Hematopoietic multipotent progenitor cell treated with erythropoietin and hydrocortisone succinate and interleukin-3 and kit ligand, for 15 days (in vitro differentiated cells): Measurements from ENCODE around the gene RGCC.

Experiments
- DNase-seq: peaks from one replicate; pipeline ENCODE4 v3.0.0-alpha.2; 2015; ENCODE audit warnings: low spot score

Gene RGCC

GRCh38 chr13:41454170-41454569 lies 3.2 kb upstream of the RGCC start:
- DNase-seq, result no peak

- DNase-seq, result no peak
These were observed 1.5 kb upstream of the RGCC start for GRCh38 chr13:41455725-41456419.

GRCh38 chr13:41457589-41458186 lies 338 bp downstream of the RGCC start:
- DNase-seq, result peak; percentile 56

- peak; percentile 74 for DNase-seq
These were observed 924 bp downstream of the RGCC start for GRCh38 chr13:41458187-41458760.

- DNase-seq, result peak; percentile 85
These were observed 1.5 kb downstream of the RGCC start for GRCh38 chr13:41458761-41459431.

- peak; percentile 53 for DNase-seq
These were observed 2.2 kb downstream of the RGCC start for GRCh38 chr13:41459432-41460073.

GRCh38 chr13:41460074-41460465 lies 2.7 kb downstream of the RGCC start:
- peak; percentile 32 for DNase-seq

GRCh38 chr13:41460930-41461329 lies 3.6 kb downstream of the RGCC start:
- no peak for DNase-seq

GRCh38 chr13:41461527-41462139 lies 4.3 kb downstream of the RGCC start:
- DNase-seq, result peak; percentile 36

GRCh38 chr13:41462427-41462826 lies 5.1 kb downstream of the RGCC start:
- DNase-seq, result peak; percentile 44

GRCh38 chr13:41463838-41464602 lies 6.7 kb downstream of the RGCC start:
- DNase-seq, result peak; percentile 96

GRCh38 chr13:41465241-41465847 lies 8.0 kb downstream of the RGCC start:
- DNase-seq, result peak; percentile 70

- DNase-seq, result no peak
These were observed 8.6 kb downstream of the RGCC start for GRCh38 chr13:41465898-41466320.

- no peak for DNase-seq
These were observed 10.1 kb downstream of the RGCC start for GRCh38 chr13:41467425-41467945.

GRCh38 chr13:41468631-41469030 lies 11.3 kb downstream of the RGCC start:
- no peak for DNase-seq

GRCh38 chr13:41470196-41470595 lies 12.8 kb downstream of the RGCC start:
- DNase-seq, result no peak

- DNase-seq, result no peak
These were observed 14.4 kb downstream of the RGCC start for GRCh38 chr13:41471785-41472184.

GRCh38 chr13:41487222-41487621 lies 29.9 kb downstream of the RGCC start:
- no peak for DNase-seq

GRCh38 chr13:41488124-41488523 lies 30.8 kb downstream of the RGCC start:
- no peak for DNase-seq

GRCh38 chr13:41490371-41491015 lies 33.1 kb downstream of the RGCC start:
- DNase-seq, result no peak
